Measurements from ENCODE around the gene ADAMTS19.

The ADAMTS19 gene

DNA sequence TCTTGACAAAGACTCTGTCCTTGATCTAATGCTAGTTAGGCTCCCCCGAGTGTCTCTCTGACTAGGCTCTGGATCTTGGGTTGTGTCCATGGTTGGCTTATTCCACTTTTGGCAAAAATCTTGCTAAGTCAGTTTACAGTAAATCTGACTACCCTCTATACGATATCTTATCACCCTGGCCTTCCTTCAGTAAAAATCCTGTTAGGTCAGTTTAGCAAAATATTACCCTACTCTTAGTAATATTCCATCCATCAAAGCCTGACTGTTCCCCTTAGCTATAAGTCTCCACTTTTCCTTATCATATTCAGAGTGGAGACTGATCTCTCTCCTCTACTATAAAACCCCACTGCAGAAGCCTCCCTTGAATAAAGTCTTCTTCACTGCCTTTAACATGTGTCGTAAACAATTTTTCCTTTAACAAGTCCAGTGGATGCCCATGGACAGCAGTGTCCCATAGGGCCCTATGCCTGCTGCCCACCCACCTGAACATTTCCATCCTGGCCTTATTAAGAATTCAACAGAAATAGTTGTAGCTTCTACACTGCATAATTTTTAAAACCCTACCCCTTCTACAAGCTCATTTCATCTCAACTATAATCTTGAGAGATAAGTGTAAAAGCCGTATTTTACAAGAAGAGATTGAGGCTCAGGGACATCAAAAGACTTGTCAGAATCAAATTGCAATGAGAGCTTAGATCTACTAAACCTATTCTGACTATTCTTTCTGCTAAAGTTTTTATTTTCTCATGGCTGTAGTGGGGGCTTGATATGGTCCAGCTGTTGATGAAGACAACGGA lies 310.1 kb downstream of the ADAMTS19 start:
- DNase-seq: no peak

DNA sequence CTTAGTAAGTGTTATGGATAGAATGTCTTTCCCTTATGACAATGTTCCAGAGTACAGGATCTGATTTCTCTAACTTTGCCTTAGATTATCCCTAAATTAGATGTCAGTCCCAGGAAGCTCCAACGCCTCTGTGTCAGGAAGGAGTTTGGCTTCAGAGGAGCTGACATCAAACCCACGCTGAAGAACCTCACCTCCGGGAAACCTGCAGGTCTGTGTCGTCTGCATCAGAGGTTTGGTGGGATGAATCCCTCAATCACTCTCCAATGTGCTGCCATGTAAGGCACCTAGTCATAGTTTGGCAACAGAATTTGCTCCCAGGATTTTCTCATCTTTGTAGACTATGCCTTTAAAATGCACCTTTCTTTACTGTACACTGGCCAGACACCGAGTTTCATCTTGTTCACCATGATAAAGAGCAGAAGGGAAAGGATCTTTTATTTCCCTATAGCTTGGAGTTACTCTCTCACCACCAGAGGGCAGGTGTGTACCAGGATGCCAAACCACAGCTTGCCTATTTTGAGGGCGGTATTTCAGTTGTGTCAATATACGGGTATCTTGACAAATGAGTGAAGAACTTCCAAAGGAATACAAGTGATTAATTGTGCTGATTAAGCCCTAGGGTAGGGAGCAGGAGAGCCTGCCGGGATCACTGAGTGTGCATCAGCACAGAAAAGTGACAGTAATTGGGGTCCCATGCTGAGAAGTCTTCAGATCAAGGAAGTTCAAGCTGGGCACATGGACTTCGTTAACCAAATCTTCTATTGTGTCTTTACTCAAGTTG lies 311.1 kb downstream of the ADAMTS19 start:
- DNase-seq: peak; percentile 33

DNA sequence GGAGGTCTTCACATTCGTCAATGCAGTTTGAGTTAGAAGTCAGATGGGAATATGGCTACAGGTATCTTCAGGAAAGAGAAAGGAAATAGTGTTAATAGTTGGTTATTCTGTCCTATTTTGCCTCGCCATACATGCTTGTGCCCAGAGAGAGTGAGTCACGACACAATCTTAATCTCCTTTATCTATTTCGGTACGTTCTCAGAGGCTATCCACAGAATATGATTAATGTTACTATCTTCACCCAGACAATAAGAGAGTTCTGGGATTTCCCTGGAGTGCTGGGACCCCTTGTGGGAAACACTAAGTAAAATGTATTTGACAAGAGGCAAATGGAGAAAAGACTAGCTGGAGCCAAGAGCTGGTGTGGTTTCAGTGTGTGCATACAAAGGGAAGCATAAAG lies 313.3 kb downstream of the ADAMTS19 start:
- DNase-seq: no peak

DNA sequence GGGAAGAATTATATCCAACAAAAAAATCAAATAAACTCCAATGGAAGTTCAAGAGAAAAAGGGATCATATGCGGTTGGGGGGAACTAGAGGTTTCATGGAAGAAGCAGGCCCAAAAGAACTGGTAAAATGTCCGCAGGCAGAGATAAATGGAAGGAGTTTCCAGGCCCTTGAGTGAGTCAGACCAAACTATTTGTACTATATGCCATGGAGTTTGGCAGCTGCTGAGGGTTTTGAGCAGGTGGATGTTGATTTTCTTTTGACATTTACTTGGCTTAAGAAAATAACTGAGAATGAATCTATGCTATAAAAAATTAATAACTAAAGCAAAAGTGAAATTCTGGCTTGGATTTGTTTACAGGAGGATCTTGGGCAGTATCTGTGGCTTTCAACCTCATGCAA lies 321.5 kb downstream of the ADAMTS19 start:
- no peak for DNase-seq

All from kidney glomerular epithelial cell (primary cell).